GM19240 (cell line): ENCODE measurements around the gene CLEC4F.

ENCODE experiments used
- DNase-seq: peaks from one replicate; pipeline ENCODE4 v3.0.0; 2011; ENCODE audit warnings: low spot score; ENCODE audit not compliant: insufficient read length

Gene CLEC4F

GRCh38 chr2:70789304-70790135, 30.9 kb downstream of the CLEC4F start:
- DNase-seq = peak; percentile 41

- DNase-seq = no peak
Measured at GRCh38 chr2:70785137-70785911, 35.1 kb downstream of the CLEC4F start.

- no peak for DNase-seq
Measured at GRCh38 chr2:70784320-70784719, 36.1 kb downstream of the CLEC4F start.

DNA sequence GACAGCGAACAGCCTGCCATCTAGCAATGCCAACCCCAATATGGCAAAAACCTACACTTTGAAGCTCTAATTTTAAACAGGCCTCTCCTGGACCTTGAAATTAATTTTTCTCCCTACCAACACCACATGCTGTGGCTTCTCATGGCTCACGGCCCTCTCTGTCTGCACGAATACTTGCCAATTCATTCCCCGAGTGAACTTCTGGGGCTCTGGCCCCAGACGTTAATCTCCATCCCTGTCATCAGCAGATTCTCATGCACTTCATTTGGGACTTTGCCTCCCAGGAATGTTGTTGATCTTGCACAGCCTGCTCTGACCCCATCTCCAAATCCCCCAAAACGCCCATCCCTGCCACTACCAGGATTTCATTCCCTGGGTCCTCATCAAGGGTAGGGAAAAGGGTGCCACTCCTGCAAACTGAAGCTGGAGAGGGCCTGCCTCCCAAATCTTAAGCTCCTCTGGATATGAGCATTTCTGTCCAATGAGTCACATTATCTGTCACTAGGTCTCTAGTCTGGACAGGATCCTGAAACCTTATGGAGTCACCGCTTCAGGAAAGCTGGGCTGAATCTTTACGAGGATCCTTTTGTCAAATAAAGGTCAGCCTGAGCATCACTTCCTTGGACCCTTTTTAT, 40.4 kb downstream of the CLEC4F start:
- DNase-seq = no peak

GRCh38 chr2:70779491-70779890, 40.9 kb downstream of the CLEC4F start:
- no peak for DNase-seq

DNA sequence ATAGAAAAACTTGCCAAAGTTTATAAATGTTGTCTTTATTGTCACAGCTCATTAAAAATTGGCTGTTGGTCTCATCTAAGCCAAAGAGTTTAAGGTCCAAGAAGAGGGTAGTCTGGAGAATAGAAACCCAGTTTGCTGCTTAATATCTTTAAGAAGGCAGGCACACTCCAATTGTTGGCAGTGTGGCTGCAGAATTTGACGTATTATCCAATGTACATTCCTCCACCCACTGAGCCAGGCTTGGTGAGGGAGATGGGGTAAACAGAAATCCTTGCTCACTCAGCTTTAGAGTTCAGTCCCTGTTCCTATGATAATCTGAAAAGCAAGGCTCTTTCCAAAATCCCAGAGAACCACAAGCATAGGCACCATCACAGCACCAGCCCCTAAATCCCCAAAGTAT, 41.7 kb downstream of the CLEC4F start:
- no peak for DNase-seq

GRCh38 chr2:70777450-70777849, 42.9 kb downstream of the CLEC4F start:
- no peak for DNase-seq

DNA sequence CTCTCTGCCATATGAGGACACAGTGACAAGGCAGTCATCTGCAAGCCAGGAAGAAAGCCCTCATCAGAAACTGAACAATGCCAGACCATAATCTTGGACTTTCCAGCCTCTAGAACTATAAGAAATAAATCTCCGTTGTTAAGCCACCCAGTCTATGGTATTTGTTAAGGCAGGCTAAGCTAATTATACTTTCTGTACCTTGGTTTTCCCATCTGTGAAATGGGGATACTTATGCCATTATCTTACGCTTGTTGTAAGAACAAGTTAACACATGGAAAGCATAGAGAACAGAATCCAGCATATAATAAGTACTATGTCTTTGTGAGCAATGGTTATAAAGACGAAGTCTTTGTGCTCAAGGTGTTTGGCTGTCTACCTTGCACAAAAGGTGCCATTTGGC, 44.1 kb downstream of the CLEC4F start:
- DNase-seq = no peak

GRCh38 chr2:70775141-70775540, 45.3 kb downstream of the CLEC4F start:
- DNase-seq = no peak

DNA sequence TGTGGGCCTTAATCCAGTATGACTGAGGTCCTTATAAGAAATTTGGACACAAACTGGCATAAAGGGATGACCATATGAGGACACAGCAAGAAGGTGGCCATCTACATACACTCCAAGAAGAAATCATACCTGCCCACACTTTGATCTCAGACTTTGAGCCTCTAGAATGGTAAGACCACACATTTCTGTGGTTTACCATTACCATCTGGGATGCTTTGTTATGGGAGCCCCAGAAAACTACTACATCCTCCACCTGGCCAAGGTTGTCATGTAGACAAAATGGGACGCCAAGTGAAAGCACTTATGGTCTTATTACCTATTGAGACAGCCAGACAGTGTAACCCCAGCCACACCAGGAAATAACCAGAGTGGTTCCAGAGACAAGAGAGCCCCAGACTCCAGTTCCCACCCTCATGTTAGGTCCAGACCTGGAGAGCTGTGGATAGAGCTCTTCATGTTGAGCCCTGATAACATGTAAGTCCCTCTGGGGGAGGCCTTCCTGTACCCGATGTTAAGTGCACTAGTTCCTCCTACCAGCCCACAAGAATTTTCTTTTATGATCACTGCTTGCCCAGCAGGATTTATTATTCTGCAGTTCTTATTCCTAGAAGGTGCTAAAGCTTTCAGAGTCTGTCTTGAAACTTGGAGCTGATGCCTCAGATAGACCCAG, 47.8 kb downstream of the CLEC4F start:
- DNase-seq = no peak

DNA sequence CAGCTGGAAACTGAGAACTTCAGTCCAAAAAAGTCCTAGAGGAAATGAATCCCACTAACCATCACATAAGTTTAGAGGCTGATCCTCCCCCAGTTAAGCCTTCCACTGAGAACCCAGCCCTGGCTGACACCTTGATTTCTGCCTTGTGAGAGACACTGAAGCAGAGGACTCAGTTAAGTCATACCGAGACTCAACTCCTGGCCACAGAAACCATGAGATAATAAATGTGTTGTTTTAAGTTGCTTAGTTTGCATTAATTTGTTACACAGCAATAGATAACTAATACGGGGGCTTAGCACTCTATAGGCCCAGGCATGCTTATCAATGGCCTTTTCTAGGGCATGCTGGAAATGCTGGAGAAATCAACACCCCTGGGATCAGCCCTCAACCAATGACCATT, 49.0 kb downstream of the CLEC4F start:
- no peak for DNase-seq

DNA sequence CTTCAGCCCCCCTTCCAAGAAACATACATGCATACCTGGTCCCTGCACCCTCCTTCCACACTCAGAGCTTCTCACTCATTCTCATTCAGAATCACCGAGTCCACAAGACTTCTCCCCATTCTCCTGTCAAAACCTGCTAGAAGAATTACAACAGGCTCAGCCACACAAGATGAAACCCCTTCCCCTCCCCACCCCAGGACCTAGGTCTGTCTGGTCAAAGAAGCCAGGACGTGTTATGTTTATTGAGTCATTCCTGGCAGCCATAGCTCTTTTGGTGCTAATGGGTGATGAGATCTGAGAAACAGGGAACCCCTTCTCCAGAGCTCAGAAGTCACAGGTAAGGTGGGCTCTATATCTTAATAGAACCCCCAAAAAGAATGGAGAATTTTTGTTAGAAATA, 50.9 kb downstream of the CLEC4F start:
- DNase-seq = no peak

DNA sequence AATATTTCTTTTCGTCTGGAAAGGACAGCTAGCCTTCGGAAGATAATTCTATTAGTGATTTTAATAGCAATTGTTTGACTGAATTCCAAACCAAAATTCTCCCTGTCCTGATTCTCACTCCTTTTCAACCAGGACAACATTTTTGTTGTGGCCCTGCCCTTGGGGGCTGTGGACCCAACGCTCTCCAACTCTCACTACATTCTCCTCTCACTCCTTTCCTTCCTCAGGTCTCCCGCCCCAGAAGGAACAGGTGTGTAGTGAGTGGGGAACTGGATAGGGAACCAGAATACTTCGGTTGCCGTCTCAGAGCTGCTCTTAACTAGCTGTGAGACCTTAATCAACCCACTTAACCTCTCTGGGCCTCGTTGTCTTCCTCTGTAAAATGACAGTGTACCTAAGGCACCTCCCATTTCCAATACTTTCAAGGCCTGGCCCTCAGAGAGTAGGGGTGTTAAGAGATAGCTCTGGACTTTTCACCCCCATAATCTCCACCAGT, 51.8 kb downstream of the CLEC4F start:
- no peak for DNase-seq

DNA sequence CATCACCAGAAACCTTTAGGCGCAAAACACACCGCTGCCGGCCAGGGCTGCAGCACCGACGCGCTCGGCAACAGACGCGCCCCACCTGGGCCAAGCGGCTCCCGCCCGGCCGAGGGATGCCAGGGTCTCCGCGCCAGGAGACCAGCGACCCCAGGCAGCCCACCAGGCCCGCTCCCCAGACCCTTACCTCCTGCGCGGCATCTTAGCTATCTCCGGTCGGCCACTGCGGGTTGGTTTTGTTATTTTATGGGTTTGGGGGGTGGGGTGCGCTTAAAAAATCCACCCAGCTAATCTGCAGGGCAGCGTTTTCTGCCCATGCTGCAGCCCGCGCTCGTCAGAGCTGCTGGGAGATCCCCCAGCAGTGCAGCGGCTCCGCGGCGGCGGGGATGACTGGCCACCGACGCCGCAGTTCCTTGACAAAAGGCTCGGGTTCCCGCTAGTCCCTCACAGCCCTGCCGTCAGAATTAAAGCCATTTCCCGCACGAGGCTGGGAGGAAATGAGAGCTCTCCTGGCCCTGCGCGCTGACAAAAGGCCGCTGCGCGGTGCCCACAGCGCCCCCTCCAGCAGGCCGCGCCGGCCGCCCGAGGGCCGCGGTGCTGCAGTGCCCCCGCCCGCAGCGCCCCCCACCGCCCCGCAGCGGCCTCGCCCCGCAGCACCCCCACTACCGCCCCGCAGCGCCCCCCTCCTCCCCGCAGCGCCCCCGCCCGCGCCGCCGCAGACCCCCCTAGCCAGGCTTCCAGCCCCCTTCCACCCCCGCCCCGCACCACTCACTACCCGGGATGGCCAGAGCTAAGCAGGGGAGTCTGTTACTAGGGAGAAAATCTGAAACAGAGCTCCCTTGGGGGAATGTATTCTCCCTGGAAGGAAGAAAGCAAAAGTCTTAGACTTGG, 52.5 kb downstream of the CLEC4F start, which contains the start of gene ADD2:
Gene ADD2 (minus strand): TSS at position 502 of the 891 bp plus-strand sequence. CDS start 61,792 bp downstream, outside the sequence.
- no peak for DNase-seq

- no peak for DNase-seq
Measured at GRCh38 chr2:70767079-70767698, 53.2 kb downstream of the CLEC4F start.

DNA sequence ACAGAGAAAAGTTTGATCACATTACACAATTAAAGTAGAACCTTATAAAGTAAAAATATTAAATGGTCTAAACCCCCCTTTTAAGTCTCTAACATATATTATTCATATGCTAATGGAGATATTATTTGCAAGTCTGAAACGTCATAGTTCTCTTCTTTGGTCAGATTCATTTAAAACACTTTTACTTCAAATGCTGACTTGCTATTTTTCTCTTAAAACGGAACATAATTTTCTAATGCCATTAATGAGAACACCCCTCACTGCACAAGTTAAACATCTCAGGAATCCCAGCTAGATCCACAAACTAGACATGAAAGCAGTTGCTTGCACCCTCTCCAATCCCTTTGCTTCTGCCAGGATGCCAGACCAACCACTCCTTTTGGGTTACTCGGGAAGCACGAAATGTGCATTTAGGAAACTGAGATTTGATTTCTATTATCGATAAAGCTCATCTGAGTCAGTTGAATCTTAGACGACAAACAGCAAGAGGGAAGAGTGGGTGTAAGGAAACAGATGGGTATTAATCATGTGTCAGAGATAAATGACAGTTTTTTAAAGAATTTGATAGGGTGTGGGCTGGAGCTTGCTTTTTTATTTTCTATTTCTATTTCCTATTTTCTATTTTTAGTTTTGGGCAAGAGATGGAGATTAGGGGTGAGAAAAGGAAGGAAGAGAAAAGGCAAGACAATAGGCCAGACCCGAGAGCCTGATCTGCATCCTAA, 53.9 kb downstream of the CLEC4F start:
- no peak for DNase-seq

- DNase-seq = no peak
Measured at GRCh38 chr2:70765507-70765906, 54.9 kb downstream of the CLEC4F start.

- DNase-seq = no peak
Measured at GRCh38 chr2:70759446-70759845, 61.0 kb downstream of the CLEC4F start.
